ENCODE data around the gene STOX2.

DNA sequence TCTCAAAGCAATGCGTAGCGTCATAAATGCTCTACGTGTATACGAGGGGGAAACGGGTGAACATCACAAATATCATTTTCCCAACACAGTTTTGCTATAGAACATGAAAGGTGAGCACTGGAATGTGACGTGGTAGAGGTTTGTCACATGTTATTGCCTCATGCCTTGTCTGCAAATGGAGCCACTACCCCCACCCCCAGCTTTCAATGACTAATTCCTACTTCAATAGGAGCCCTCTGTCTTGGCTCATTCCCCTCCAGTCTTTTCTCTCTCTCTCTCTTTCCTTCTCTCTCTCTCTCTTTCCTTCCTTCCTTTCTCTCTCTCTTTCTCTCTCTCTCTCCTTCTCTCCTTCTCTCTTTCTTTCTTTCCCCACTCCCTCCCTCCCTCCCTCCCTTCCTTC is 127.0 kb downstream of the STOX2 start:
- no peak for TF ChIP-seq ESRRG (CRISPR knock-in tag; IDR thresholded peaks at IDR 0.05)
- no peak for TF ChIP-seq ZNF565 (CRISPR knock-in tag; conservative IDR thresholded peaks at IDR 0.05; ENCODE audit: low read depth)
- TF ChIP-seq RARB (CRISPR knock-in tag; IDR thresholded peaks at IDR 0.05), result no peak
- TF ChIP-seq ZFP30 (CRISPR knock-in tag; IDR thresholded peaks at IDR 0.05), result no peak
- no peak for TF ChIP-seq BACH2 (CRISPR knock-in tag; IDR thresholded peaks at IDR 0.05; ENCODE audit: borderline replicate concordance)
- TF ChIP-seq, protein P1, sequence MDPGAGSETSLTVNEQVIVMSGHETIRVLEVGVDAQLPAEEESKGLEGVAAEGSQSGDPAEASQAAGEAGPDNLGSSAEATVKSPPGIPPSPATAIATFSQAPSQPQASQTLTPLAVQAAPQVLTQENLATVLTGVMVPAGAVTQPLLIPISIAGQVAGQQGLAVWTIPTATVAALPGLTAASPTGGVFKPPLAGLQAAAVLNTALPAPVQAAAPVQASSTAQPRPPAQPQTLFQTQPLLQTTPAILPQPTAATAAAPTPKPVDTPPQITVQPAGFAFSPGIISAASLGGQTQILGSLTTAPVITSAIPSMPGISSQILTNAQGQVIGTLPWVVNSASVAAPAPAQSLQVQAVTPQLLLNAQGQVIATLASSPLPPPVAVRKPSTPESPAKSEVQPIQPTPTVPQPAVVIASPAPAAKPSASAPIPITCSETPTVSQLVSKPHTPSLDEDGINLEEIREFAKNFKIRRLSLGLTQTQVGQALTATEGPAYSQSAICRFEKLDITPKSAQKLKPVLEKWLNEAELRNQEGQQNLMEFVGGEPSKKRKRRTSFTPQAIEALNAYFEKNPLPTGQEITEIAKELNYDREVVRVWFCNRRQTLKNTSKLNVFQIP (CRISPR knock-in tag; IDR thresholded peaks at IDR 0.05; ENCODE audit: borderline replicate concordance, low read depth), result no peak
- TF ChIP-seq, protein P2, sequence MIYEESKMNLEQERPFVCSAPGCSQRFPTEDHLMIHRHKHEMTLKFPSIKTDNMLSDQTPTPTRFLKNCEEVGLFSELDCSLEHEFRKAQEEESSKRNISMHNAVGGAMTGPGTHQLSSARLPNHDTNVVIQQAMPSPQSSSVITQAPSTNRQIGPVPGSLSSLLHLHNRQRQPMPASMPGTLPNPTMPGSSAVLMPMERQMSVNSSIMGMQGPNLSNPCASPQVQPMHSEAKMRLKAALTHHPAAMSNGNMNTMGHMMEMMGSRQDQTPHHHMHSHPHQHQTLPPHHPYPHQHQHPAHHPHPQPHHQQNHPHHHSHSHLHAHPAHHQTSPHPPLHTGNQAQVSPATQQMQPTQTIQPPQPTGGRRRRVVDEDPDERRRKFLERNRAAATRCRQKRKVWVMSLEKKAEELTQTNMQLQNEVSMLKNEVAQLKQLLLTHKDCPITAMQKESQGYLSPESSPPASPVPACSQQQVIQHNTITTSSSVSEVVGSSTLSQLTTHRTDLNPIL (CRISPR knock-in tag; IDR thresholded peaks at IDR 0.05; ENCODE audit: low read depth), result no peak
- no peak for TF ChIP-seq ZFP3 (CRISPR knock-in tag; IDR thresholded peaks at IDR 0.05)
- TF ChIP-seq TOX (CRISPR knock-in tag; IDR thresholded peaks at IDR 0.05; ENCODE audit: borderline replicate concordance), result no peak
- TF ChIP-seq, protein P3, sequence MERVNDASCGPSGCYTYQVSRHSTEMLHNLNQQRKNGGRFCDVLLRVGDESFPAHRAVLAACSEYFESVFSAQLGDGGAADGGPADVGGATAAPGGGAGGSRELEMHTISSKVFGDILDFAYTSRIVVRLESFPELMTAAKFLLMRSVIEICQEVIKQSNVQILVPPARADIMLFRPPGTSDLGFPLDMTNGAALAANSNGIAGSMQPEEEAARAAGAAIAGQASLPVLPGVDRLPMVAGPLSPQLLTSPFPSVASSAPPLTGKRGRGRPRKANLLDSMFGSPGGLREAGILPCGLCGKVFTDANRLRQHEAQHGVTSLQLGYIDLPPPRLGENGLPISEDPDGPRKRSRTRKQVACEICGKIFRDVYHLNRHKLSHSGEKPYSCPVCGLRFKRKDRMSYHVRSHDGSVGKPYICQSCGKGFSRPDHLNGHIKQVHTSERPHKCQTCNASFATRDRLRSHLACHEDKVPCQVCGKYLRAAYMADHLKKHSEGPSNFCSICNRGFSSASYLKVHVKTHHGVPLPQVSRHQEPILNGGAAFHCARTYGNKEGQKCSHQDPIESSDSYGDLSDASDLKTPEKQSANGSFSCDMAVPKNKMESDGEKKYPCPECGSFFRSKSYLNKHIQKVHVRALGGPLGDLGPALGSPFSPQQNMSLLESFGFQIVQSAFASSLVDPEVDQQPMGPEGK (CRISPR knock-in tag; IDR thresholded peaks at IDR 0.05; ENCODE audit: borderline replicate concordance), result no peak
- TF ChIP-seq ZNF8 (CRISPR knock-in tag; IDR thresholded peaks at IDR 0.05), result no peak

Data from SK-N-SH treated with all-trans-retinoic acid at 6 μM for 48 hours (cell line).